Right lobe of liver (tissue), 4 donors: ENCODE results near the gene THBS4.

Experiments
- CTCF ChIP-seq, 4 donors: fragments of 200-600 bp in 3 of 4; fragments of 450-650 bp in 1 of 4; IDR thresholded peaks; one replicate each; pipeline versions ENCODE4 v1.5.1 to v1.8.0; 2016 to 2022; ENCODE audit warnings: antibody characterized with exemption in 4 of 4, mild to moderate bottlenecking in 2 of 4
- POLR2A ChIP-seq: fragments of 450-650 bp; IDR thresholded peaks from one replicate; pipeline ENCODE4 v1.6.1; 2017; ENCODE audit warnings: antibody characterized with exemption, mild to moderate bottlenecking
- donor health status: DM: no; HTN: no; CAD: no.
- donor health status: DM: no; HTN: no; CAD: no.
- donor health status: DM: no; HTN: yes; CAD: no.

GRCh38 chr5:80052464-80052863, 17.3 kb downstream of the THBS4 start:
- no peak for TF ChIP-seq CTCF (IDR thresholded peaks at IDR 0.05)
- TF ChIP-seq POLR2A: no peak
